H1 (cell line): Measurements from ENCODE around the gene ZNF81. TPM values are rescaled to one million over a fixed set of nuclear protein-coding genes. Genes with fewer than 3 reads are reported as not detected.
A peak's percentile ranks its signal among the peaks of the same experiment; 100 is the strongest.
"Not testable (repeated sequence)": the region's sequence is repeated elsewhere in the genome, so short reads cannot be mapped to it uniquely, and the experiment has no call there.

Experiments
- CTCF ChIA-PET: fragments of 300-600 bp; sonication (Branson Sonifier 250); formaldehyde crosslinking; loops from one replicate; lab custom pipeline; 2021; ENCODE audit not compliant: partially characterized antibody; lab: Charles Lee
- POLR2A ChIA-PET: fragments of 300-600 bp; sonication (Branson Sonifier 250); formaldehyde crosslinking; loops from one replicate; lab custom pipeline; 2021; ENCODE audit warnings: inconsistent platforms; ENCODE audit not compliant: partially characterized antibody; lab: Charles Lee
- DNase-seq, 2 experiments: peaks; one replicate each; pipeline versions ENCODE4 v3.0.0 to v3.0.0-alpha.2; 2010 to 2022; ENCODE audit warnings: low spot score in 2 of 2, low read depth in 1 of 2, mixed read lengths in 1 of 2
- FAIRE-seq: peaks from 2 replicates; lab custom pipeline; 2011; peaks lifted over from hg19 to GRCh38; lab: Jason Lieb, UNC
- H2AFZ ChIP-seq: 2 replicates; pipeline ENCODE4 v1.8.1; 2012; ENCODE audit warnings: low read length, inconsistent platforms
- H2AK5ac ChIP-seq: 2 replicates; pipeline ENCODE4 v1.6.1; 2013; ENCODE audit warnings: low read depth, low read length
- H2BK120ac ChIP-seq: replicated peaks from 2 replicates; pipeline ENCODE3; 2013; ENCODE audit warnings: low read depth, low read length, inconsistent platforms
- H2BK12ac ChIP-seq: 2 replicates; pipeline ENCODE4 v1.6.1; 2013; ENCODE audit warnings: low read depth, low read length
- H2BK15ac ChIP-seq: 2 replicates; pipeline ENCODE4 v1.6.1; 2013; ENCODE audit warnings: low read length
- H2BK20ac ChIP-seq: 2 replicates; pipeline ENCODE4 v1.6.1; 2013; ENCODE audit warnings: low read length
- H2BK5ac ChIP-seq: 2 replicates; pipeline ENCODE4 v1.6.1; 2013; ENCODE audit warnings: low read depth, low read length
- H3K14ac ChIP-seq: 2 replicates; pipeline ENCODE4 v1.6.1; 2013; ENCODE audit warnings: inconsistent platforms; ENCODE audit not compliant: insufficient read length
- H3K18ac ChIP-seq: 2 replicates; pipeline ENCODE4 v1.6.1; 2013; ENCODE audit warnings: low read length; ENCODE audit errors: extremely low read depth
- H3K23ac ChIP-seq: 2 replicates; pipeline ENCODE4 v1.6.1; 2013; ENCODE audit warnings: inconsistent platforms; ENCODE audit not compliant: insufficient read length
- H3K23me2 ChIP-seq: 2 replicates; pipeline ENCODE4 v1.6.1; 2013; ENCODE audit warnings: low read depth, low read length
- H3K27ac ChIP-seq: 2 replicates; pipeline ENCODE4 v1.6.1; 2011; ENCODE audit warnings: low read depth, low read length, inconsistent platforms
- H3K27me3 ChIP-seq, 4 experiments: replicated peaks in 1 of 4; 1 replicate in 1 of 4; 2 replicates in 3 of 4; pipeline versions ENCODE4 v1.6.1 to v1.8.1; 2011 to 2013; ENCODE audit warnings: low read length in 3 of 4, mild to moderate bottlenecking in 3 of 4, inconsistent platforms in 2 of 4, mixed read lengths in 2 of 4, moderate library complexity in 1 of 4; ENCODE audit not compliant: control insufficient read depth in 3 of 4, insufficient read depth in 3 of 4; ENCODE audit errors: extremely low read depth in 1 of 4
- H3K36me3 ChIP-seq, 4 experiments: 2 replicates each; pipeline versions ENCODE4 v1.6.1 to v1.8.1; 2011 to 2013; ENCODE audit warnings: mild to moderate bottlenecking in 4 of 4, low read length in 3 of 4, moderate library complexity in 2 of 4, control low read depth in 1 of 4, inconsistent platforms in 1 of 4; ENCODE audit not compliant: insufficient read depth in 4 of 4, control insufficient read depth in 2 of 4
- H3K4ac ChIP-seq: replicated peaks from 2 replicates; pipeline ENCODE3; 2013; ENCODE audit warnings: low read length, low read depth, mixed read lengths, inconsistent platforms; ENCODE audit not compliant: insufficient read length
- H3K4me1 ChIP-seq, 4 experiments: replicated peaks in 1 of 4; 1 replicate in 1 of 4; 2 replicates in 3 of 4; pipeline versions ENCODE4 v1.6.1 to v1.8.1; 2011 to 2013; ENCODE audit warnings: low read length in 3 of 4, inconsistent platforms in 2 of 4, mixed read lengths in 1 of 4; ENCODE audit not compliant: insufficient read depth in 4 of 4, control insufficient read depth in 3 of 4
- H3K4me2 ChIP-seq, 2 experiments: 2 replicates each; pipeline versions ENCODE4 v1.6.1 to v1.8.1; 2011 to 2013; ENCODE audit warnings: low read depth in 2 of 2, low read length in 2 of 2, control low read depth in 1 of 2, inconsistent platforms in 1 of 2, mild to moderate bottlenecking in 1 of 2; ENCODE audit not compliant: insufficient read depth in 1 of 2
- H3K4me3 ChIP-seq, 4 experiments: fragments of 200-600, 300-600 bp in 1 of 4; sonication (generic), shearing (Covaris generic), sonication (Bioruptor Twin) in 1 of 4; 2 replicates each; pipeline versions ENCODE4 v1.5.1 to v1.8.1; 2011 to 2016; ENCODE audit warnings: low read length in 4 of 4, low read depth in 3 of 4, control low read depth in 2 of 4, inconsistent platforms in 2 of 4, mild to moderate bottlenecking in 2 of 4, mixed read lengths in 1 of 4, moderate library complexity in 1 of 4; ENCODE audit not compliant: insufficient read depth in 2 of 4; ENCODE audit errors: extremely low read depth in 1 of 4
- H3K56ac ChIP-seq: replicated peaks from 2 replicates; pipeline ENCODE3; 2013; ENCODE audit warnings: low read depth, mild to moderate bottlenecking, mixed read lengths, low read length, inconsistent platforms; ENCODE audit not compliant: insufficient read length
- H3K79me1 ChIP-seq: 2 replicates; pipeline ENCODE4 v1.6.1; 2013; ENCODE audit warnings: low read depth, low read length, control low read depth
- H3K79me2 ChIP-seq, 2 experiments: 2 replicates each; pipeline versions ENCODE4 v1.6.1 to v1.8.1; 2012 to 2013; ENCODE audit warnings: low read length in 2 of 2, mild to moderate bottlenecking in 2 of 2, inconsistent platforms in 1 of 2; ENCODE audit not compliant: insufficient read depth in 2 of 2, control insufficient read depth in 1 of 2
- H3K9ac ChIP-seq, 4 experiments: replicated peaks in 1 of 4; 1 replicate in 1 of 4; 2 replicates in 3 of 4; pipeline versions ENCODE4 v1.6.1 to v1.8.1; 2011 to 2013; ENCODE audit warnings: low read depth in 3 of 4, low read length in 3 of 4, control low read depth in 2 of 4, mild to moderate bottlenecking in 2 of 4, moderate library complexity in 2 of 4, inconsistent platforms in 1 of 4; ENCODE audit errors: extremely low read depth in 1 of 4
- H3K9me3 ChIP-seq, 2 experiments: 2 replicates each; pipeline versions ENCODE4 v1.6.1 to v1.8.1; 2012 to 2013; ENCODE audit warnings: mild to moderate bottlenecking in 2 of 2, moderate library complexity in 2 of 2, control low read depth in 1 of 2, inconsistent platforms in 1 of 2, low read depth in 1 of 2, low read length in 1 of 2, mixed read lengths in 1 of 2; ENCODE audit not compliant: insufficient read depth in 2 of 2
- H4K20me1 ChIP-seq, 2 experiments: replicated peaks in 1 of 2; 2 replicates each; pipeline versions ENCODE3 to v1.8.1; 2011 to 2013; ENCODE audit warnings: inconsistent platforms in 2 of 2, low read length in 2 of 2, mild to moderate bottlenecking in 1 of 2; ENCODE audit not compliant: insufficient read depth in 2 of 2, control insufficient read depth in 1 of 2
- H4K5ac ChIP-seq: 2 replicates; pipeline ENCODE4 v1.6.1; 2013; ENCODE audit warnings: low read length, low read depth, mixed read lengths, inconsistent platforms; ENCODE audit not compliant: insufficient read length
- H4K8ac ChIP-seq: 2 replicates; pipeline ENCODE4 v1.8.0; 2013; ENCODE audit warnings: mild to moderate bottlenecking, moderate library complexity, low read length, inconsistent platforms; ENCODE audit not compliant: insufficient read depth; ENCODE audit errors: extremely low read depth
- H4K91ac ChIP-seq: replicated peaks from 2 replicates; pipeline ENCODE3; 2013; ENCODE audit warnings: low read length, mixed read lengths, inconsistent platforms; ENCODE audit not compliant: insufficient read length
- GABPA ChIP-seq: IDR thresholded peaks from 2 replicates; pipeline ENCODE4 v1.6.1; 2011; ENCODE audit warnings: mild to moderate bottlenecking, low read length, moderate library complexity, borderline replicate concordance; ENCODE audit not compliant: insufficient read depth
- JUND ChIP-seq: IDR thresholded peaks from 2 replicates; pipeline ENCODE4 v1.6.1; 2011; ENCODE audit warnings: mild to moderate bottlenecking, improper control_type of control experiment, low read length
- WGBS, 2 experiments: shearing (Covaris generic) in 1 of 2; methylation state at CpG; one replicate each; pipeline versions ENCODE4 v1.1.6 to v1.1.7; 2013 to 2015; ENCODE audit warnings: low lambda C conversion rate in 2 of 2, mixed read lengths in 2 of 2, inconsistent platforms in 1 of 2, low coverage in 1 of 2, missing lambda C conversion rate in 1 of 2; ENCODE audit not compliant: insufficient replicate concordance in 2 of 2, insufficient coverage in 1 of 2, insufficient read length in 1 of 2; ENCODE audit errors: extremely low coverage in 1 of 2, missing lambda C conversion rate in 1 of 2; 5-methylcytosine and 5-hydroxymethylcytosine counted together
- polyA plus RNA-seq, 7 experiments: library from polyadenylated mRNA; depleted of rRNA in 3 of 7; stranded (reverse) in 5 of 7; unstranded in 2 of 7; fragments of >200 nt in 5 of 7; fragments of 200-250 nt in 2 of 7; gene quantifications; 1 replicate in 5 of 7; 2 replicates in 1 of 7; 4 replicates in 1 of 7; pipeline versions ENCODE4 v1.2.1 to v1.2.3, GENCODE V29; 2011 to 2013; ENCODE audit warnings: missing spikeins in 2 of 7, mixed read lengths in 2 of 7
- total RNA-seq: library from RNA; stranded (reverse); fragmentation: NEBNext Ultra II Directional; extraction: Animal tissue kit (Norgen Biotek cat#: 25700); gene quantifications from 2 replicates; pipeline ENCODE4 v1.2.1, GENCODE V29; 2021
- TF ChIP-seq, protein P1 (sequence below): IDR thresholded peaks from 2 replicates; pipeline ENCODE4 v1.6.1; 2012; ENCODE audit warnings: inconsistent platforms

The ZNF81 gene
- total and polyA plus RNA-seq, 2 of the 8 experiments (the other 6 are each of a cell fraction or from before 2014, with no cell fraction given), result 3.4 to 10.0 TPM

DNA sequence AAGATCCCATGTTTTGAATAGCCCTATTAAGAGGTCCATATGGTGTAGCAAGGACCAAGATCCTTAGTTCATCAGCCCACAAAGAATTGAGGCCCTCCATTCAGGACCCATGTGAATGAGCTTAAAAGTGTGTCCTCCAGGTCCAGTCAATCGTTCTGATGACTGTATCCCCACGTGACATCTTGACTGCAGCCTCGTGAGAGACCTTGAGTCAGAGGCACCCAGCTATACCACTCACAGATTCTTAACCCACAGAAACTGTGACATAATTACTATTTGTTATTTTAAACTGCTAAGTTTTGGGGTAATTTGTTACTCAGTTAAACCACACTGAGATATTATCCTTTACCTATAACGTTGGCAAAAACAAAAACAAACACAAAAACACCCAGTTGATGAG is 104.7 kb downstream of the ZNF81 start (continued):
- TF ChIP-seq GABPA (no peak), JUND (no peak)
- TF ChIP-seq, protein P1, sequence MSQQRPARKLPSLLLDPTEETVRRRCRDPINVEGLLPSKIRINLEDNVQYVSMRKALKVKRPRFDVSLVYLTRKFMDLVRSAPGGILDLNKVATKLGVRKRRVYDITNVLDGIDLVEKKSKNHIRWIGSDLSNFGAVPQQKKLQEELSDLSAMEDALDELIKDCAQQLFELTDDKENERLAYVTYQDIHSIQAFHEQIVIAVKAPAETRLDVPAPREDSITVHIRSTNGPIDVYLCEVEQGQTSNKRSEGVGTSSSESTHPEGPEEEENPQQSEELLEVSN, result no peak
- TF ChIP-seq, all 59 proteins: peak for 0

DNA sequence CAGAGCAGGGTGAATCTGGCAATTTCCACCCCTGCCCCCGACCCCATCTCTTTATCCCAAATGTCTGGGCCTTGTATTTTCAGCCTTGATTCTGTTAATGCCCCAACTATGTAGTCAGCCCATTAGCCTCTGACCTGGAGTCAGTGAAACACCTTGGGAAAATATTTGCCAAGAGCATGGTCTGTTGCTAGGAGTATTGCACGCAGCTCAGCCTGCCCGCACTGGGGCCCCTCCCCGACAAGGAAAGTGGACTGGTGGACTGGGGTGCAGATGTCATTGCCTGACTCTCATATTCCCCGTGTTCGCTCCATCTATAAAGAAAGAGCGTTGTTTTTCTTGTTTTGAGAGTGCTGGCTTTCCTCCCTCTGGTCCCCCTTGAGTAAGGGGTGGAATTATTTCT is 118.6 kb downstream of the ZNF81 start:
- H4K5ac ChIP-seq, H3K4me2 ChIP-seq, H4K91ac ChIP-seq, H3K9ac ChIP-seq, H2BK12ac ChIP-seq, H4K8ac ChIP-seq, H2BK20ac ChIP-seq, H3K4me1 ChIP-seq, H3K4ac ChIP-seq, H3K9me3 ChIP-seq, H2BK120ac ChIP-seq, H3K27me3 ChIP-seq, H2BK15ac ChIP-seq, H3K56ac ChIP-seq, H3K4me3 ChIP-seq, H3K23ac ChIP-seq, POLR2A ChIA-PET, H4K20me1 ChIP-seq, H3K27ac ChIP-seq, H3K18ac ChIP-seq, CTCF ChIA-PET, H2AK5ac ChIP-seq, H3K14ac ChIP-seq, DNase-seq, H3K23me2 ChIP-seq, H3K79me2 ChIP-seq, H2AFZ ChIP-seq, H3K36me3 ChIP-seq, H3K79me1 ChIP-seq, H2BK5ac ChIP-seq: not testable (repeated sequence)
- 70% methylated on average over 2 of the region's 7 CpGs; no CpG with 5 or more reads in 1 of the 2 experiments for WGBS, 2 experiments
- peak; percentile 48 for FAIRE-seq
